ENCODE results near the gene DTX3.

DNA sequence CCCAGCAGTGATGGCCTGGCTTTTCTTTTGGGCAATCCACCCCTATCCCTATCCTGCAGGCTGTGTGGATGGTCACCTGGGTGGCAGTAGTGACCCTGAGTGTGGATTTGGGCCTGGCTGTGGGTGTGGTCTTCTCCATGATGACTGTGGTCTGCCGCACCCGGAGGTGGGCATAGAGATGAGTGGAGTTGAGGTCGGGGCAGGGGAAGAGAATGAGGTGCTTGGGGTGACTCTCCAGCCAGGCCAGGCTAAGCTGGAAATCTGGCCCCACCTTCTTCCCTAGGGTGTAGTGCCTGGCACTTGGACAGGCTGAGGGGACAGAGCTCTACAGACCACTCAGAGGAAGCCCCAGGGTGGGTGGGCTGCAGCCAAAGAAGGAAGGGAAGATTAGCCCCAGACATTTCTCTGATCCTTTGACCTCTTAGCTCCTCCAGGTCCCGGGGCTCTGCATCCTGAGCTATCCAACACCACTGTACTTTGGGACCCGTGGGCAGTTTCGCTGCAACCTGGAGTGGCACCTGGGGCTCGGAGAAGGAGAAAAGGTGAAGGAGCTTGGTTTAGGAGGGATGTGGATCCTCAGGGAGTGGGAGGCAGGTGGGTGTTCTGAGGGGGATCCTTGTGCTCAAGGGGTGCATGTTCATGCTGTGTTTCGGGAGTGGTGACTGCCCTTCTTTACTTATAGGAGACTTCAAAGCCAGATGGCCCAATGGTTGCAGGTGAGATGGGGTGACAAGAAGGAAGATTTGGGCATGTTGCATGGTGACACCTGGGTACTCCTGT is 20.0 kb downstream of the DTX3 start:
- TF ChIP-seq, protein P1, sequence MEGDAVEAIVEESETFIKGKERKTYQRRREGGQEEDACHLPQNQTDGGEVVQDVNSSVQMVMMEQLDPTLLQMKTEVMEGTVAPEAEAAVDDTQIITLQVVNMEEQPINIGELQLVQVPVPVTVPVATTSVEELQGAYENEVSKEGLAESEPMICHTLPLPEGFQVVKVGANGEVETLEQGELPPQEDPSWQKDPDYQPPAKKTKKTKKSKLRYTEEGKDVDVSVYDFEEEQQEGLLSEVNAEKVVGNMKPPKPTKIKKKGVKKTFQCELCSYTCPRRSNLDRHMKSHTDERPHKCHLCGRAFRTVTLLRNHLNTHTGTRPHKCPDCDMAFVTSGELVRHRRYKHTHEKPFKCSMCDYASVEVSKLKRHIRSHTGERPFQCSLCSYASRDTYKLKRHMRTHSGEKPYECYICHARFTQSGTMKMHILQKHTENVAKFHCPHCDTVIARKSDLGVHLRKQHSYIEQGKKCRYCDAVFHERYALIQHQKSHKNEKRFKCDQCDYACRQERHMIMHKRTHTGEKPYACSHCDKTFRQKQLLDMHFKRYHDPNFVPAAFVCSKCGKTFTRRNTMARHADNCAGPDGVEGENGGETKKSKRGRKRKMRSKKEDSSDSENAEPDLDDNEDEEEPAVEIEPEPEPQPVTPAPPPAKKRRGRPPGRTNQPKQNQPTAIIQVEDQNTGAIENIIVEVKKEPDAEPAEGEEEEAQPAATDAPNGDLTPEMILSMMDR (IDR thresholded peaks at IDR 0.05): no peak
- no peak for TF ChIP-seq EP300 (IDR thresholded peaks at IDR 0.05)
